CD4-positive, alpha-beta T cell treated with Interleukin-6 at 100 ng/mL for 8 hours (primary cell): ENCODE data around the gene TBC1D9B.

Experiments
- DNase-seq: peaks from one replicate; pipeline ENCODE4 v3.0.0-alpha.2; 2020; ENCODE audit warnings: mixed read lengths, low spot score

The TBC1D9B gene

GRCh38 chr5:179820483-179821297, 87.0 kb downstream of the TBC1D9B start, which contains the start of gene SQSTM1:
TSS of gene SQSTM1 (plus strand) at chr5:179820905. CDS start at chr5:179820937, 32 bp downstream.
- peak; percentile 76 for DNase-seq

- no peak for DNase-seq
Measured at GRCh38 chr5:179820127-179820482, 87.6 kb downstream of the TBC1D9B start.

GRCh38 chr5:179819296-179820126, 88.2 kb downstream of the TBC1D9B start:
- DNase-seq: peak; percentile 24

DNA sequence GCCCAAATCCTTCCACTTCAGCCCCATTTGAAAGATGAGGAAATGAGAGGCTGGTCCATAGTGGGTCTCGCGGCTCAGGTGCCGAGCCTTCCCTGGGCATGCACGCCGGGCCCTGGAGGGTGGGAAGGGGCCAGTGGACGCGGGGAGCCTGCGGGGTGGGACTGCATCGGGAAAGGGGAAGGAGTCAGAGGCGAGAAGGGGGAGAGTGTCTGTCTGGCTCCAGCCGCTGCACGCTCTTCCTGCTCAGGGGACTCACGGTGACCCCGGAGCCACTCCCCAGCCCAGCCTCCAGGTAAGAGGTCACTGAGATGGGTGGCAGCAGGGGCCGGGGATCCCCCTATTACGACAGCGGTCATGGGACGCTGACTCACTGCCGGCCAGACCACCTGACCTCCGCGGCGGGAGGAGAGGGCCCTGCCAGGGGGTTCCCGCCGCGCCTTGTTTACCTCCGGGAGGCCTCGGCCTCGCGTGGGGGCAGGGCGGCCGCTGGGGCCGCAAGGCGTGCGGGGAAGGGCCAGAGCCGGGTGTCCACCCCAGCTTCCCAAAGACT, 88.9 kb downstream of the TBC1D9B start:
- peak; percentile 89 for DNase-seq

DNA sequence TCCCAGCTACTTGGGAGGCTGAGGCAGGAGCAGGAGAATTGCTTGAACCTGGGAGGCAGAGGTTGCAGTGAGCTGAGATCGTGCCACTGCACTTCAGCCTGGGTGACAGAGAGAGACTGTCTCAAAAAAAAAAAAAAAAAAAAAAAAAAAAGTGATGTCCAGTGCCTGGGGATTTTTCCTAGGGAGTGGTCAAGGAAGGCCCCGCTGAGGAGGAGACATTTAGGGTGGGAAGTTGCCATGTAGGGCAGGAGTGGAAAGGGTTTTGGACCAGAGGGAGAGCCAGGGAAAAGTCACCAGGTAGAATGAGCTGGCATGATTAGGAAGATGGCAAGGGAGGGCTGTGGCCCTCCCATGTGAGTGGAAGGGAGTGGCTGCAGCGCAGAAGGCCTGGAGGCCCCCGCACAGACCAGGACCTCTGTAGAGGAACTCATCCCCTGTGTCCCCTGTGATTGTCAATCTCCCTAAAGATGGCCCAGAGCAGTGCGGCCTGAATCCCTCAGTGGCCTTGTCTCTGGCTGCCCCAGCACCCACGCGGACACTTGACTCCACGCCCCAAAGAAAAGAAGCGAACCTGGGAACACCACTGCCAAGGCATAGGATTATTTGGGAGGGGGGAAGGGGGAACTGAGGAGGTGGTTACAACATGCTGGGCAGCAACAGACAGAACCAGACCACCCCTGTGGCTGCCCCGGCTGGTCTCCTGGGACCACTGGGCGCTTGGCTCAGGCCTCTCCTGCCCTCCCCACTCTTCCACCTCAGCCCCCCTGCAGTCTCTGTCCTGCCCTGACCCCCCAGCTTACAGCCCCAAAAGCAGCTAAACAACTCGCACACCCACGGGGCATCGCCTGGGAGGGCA, 89.6 kb downstream of the TBC1D9B start:
- no peak for DNase-seq

DNA sequence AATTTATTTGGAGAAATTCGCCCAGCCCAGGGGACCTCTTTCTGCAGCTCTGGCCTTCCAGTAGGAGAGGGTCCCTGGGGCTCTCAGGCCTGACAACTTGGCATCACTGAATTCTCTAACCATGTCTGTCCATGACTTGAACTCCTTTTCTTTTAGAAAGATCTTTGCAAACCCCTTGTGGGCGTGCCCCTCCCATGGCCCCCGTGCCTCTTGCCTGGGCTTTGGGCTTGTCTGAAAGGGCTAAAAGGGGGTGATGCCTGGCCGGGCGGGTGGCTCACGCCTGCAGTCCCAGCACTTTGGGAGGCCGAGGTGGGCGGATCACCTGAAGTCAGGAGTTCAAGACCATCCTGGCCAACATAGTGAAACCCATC, 90.2 kb downstream of the TBC1D9B start:
- DNase-seq: no peak

GRCh38 chr5:179816796-179817469, 90.8 kb downstream of the TBC1D9B start:
- no peak for DNase-seq

DNA sequence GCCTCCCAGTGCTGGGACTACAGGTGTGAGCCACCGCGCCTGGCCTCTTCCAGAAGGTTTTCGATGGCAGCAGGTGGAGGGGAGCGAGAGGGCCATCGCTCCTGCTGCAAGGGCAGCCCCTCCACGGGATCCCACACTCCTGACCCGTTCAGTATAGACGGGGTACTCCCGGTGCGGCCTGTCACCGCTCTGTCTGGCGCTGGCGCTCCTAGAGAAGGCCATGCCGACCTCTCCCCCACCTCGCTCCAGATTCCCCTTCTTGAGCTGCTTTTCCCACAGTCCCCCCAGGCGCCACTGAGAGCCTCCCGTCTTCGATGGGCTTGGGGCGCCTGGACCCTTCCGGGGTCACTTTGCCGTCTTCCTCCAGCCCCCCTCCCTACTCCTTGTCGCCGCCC, 91.3 kb downstream of the TBC1D9B start:
- no peak for DNase-seq

DNA sequence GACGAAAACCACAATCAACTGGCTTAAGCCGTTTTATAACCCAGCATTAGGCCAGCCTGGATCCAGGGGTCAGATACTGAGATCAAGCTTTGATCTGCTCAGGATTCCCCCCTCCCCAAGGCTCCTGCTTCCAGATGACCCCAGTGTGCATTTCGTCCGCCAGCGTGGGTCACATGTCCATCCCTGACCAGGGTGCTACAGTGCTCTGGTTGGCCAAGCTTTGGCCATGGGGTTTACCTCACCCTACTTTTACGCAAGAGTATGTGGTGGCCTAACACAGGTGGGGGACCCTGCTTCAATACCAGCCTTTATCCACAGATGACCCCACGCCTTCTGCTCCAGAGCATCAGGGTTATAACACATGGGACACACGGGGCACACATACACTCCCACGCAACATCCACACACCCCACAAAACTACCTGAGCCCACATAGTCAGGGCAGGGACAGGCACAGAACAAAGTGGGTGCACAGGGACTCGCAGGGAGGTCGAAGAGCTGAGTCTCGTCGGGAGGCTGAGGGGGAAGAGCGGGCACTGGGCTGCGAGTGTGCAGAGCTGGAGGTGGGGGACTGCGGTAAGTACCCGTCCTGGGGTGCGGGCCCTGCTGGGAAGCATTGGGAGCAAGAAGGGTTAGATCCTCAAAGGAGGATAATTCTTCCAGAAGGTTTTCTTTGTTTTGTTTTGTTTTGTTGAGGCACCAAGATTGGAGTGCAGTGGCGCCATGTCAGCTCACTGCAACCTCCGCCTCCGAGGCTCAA, 92.0 kb downstream of the TBC1D9B start:
- no peak for DNase-seq

DNA sequence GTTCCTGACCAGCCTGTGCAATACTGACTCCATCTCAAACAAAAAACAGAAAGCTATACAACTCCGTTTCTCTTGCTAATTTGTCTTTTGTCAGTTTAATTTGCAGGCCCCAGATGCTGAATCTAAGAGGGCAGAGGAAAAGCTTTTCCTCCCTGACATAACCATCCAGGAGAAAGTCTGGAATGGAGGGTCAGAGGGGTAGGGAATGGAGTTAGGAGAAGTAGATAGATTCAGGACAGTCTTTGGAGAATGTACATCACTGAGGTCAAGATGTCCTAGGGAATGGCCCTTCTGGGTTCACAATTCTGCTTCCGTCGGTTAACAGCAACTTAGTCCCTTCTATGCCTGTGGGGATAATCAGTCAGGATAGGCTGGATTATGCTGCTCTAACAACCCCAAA, 93.6 kb downstream of the TBC1D9B start:
- DNase-seq: no peak

DNA sequence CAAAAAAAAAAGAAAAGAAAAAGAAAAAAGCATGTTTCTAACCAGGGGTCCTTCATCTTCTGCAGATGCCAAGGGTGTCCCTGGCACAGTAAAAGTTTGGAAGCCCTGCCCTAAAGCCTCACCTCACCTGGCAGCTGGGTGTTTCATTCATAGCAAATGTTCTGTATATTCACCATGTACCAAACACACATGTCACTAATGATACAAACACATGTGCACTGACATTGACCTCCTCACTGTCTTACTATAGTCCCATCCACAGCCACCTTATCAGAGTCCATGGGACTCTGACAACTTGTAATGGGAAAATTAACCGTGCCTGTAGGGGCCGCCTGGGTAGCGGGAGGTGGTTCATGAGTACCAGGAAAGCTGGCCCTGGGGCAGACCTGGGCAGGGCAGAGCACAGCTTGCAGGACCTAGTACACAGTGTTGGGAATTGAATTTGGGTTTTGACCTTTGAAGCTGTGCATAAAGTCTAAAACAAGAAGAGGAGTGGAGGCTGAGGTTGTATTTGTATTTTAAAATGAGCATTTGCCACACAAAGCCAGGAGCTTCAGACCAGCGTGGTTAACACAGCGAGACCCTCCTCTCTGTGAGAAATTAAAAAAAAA, 94.6 kb downstream of the TBC1D9B start:
- no peak for DNase-seq

DNA sequence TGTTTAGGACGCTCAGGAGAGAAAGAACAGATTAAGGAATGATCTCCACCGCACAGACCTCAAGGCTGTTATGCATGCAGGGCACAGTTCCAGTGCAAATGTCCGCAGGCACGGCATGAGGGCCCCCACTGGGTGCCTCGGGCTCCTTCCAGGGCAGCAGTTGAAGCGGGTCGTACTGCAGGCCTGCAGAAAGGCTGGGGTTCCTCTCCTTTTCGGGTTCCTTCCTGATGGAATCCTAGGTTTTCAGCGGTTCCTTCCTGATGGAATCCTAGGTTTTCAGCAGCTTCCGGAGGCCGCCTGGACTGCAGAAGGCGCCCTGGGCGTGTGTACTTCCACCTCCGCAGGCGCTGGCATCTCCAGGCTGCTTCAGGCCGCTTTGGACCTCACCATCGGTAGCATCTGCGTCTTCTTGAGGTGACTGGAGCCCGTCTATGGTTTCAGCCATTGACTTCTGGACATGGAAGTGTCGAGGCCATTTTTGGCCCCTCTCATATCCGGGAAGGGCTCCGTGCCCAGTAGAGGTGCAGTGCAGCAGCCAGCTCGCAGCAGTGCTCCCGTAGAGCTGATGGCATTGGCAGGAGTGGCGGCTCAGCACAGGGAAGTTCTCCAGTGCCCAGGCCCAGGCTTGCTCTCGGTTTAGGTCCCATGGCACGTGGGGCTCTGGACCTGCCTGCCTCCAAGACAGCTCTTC, 95.4 kb downstream of the TBC1D9B start:
- no peak for DNase-seq
